22Rv1 (cell line): Measurements from ENCODE around the gene SELENOF.
"Not testable (repeated sequence)": the region's sequence is repeated elsewhere in the genome, so short reads cannot be mapped to it uniquely, and the experiment has no call there.

Experiments used
- H3K27ac ChIP-seq: fragments of 450-650 bp; 2 replicates; pipeline ENCODE4 v1.5.1; 2017
- ZFX ChIP-seq: fragments of 450-650 bp; IDR thresholded peaks from 2 replicates; pipeline ENCODE4 v1.6.1; 2017; ENCODE audit warnings: antibody characterized with exemption, borderline replicate concordance
- TF ChIP-seq, protein P1 (sequence below): fragments of 450-650 bp; IDR thresholded peaks from 2 replicates; pipeline ENCODE4 v1.5.1; 2017; ENCODE audit warnings: mild to moderate bottlenecking

The SELENOF gene

DNA sequence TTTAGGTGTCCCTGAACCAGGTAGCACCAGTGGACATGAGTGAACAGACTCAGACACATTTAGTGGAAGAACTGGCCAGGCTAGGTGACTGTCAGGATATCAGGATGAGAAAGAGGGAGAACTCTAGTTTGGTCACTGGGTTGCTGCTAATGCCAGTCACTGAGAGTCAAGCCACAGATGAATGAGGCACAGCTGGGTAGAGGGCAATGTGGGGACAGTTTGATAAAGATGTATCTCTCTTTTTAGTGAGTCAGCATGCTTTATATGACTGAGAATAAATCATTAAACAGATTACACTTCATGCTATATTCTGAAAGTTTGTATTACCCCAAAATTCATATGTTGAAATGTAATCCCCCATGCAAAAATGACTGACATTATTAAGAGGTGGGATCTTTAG lies 87.1 kb downstream of the SELENOF start:
- TF ChIP-seq, protein P1, sequence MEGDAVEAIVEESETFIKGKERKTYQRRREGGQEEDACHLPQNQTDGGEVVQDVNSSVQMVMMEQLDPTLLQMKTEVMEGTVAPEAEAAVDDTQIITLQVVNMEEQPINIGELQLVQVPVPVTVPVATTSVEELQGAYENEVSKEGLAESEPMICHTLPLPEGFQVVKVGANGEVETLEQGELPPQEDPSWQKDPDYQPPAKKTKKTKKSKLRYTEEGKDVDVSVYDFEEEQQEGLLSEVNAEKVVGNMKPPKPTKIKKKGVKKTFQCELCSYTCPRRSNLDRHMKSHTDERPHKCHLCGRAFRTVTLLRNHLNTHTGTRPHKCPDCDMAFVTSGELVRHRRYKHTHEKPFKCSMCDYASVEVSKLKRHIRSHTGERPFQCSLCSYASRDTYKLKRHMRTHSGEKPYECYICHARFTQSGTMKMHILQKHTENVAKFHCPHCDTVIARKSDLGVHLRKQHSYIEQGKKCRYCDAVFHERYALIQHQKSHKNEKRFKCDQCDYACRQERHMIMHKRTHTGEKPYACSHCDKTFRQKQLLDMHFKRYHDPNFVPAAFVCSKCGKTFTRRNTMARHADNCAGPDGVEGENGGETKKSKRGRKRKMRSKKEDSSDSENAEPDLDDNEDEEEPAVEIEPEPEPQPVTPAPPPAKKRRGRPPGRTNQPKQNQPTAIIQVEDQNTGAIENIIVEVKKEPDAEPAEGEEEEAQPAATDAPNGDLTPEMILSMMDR: no peak
- TF ChIP-seq ZFX: no peak

DNA sequence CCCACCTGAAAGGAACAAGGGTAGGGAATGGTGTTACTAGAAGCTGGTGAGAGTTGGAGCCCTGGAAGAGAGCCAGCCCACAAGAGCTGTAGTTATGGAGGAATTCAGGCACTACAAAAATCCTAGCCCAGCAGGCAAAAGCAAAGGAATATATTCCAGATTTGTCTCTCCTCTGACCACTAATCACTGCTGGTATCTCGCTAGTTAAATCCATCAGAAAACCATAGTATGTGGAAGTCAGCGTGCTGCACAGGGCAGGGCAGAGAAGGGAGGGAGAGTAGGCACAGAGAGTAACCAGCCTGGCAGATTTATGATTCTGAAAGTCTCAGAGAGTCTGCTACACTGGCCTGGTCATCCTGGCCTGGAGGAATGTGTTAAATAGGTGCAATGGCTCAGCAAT lies 88.6 kb downstream of the SELENOF start:
- no peak overlapping the region for H3K27ac ChIP-seq
- TF ChIP-seq, protein P1: no peak
- no peak for TF ChIP-seq ZFX

More for the DNA sequence above, 87.1 kb downstream of the SELENOF start:
- no peak overlapping the region for H3K27ac ChIP-seq

DNA sequence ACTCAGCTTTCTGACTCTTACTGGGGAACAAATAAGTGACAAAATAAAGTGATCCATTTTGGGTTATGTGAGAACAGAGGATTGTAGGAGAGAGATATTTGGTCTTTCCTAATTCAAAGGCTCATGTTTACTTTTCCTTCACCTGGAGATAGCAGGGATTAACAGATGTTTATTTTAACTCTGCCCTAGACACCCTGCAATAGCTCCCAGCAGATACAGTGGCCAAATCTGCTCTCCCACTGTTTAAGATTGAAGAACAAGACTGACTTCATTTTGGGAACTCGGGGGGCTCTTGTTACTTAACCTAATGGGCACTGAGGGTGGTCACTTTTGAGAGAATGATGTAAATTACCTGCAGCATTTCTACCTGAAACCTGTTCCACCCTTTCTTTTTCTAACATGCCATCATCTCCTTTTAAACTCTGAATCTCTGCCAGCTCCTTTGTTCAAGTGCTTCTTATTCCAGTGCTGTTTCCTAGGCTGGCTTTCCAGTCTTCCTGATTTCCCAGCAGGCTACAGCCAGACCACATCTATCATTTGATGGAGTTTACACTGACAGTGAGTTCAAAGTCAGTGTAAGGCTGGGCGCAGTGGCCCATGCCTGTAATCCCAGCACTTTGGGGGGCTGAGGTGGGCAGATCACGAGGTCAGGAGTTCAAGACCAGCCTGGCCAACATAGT lies 90.0 kb downstream of the SELENOF start:
- no peak overlapping the region for H3K27ac ChIP-seq
- no peak for TF ChIP-seq ZFX
- TF ChIP-seq, protein P1: no peak

DNA sequence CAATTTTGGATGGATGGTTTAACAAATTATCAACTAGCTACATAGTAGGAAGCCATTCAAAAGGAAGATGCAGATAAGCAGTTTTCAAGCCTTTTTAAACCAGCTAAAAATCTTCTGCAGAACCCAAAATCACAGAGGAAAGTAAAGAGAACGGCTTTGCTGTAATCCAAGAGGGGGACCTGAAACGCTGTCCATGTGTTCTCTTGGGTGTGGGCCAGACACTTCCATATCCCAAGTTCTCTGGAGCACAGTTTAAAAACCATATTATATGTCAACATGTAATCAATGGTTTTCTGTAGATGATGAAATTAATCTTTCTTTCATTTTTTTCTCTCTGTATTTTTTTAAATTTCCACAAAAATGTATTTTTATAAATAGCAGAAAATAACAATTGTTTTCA lies 90.5 kb downstream of the SELENOF start:
- no peak overlapping the region for H3K27ac ChIP-seq
- no peak for TF ChIP-seq ZFX
- TF ChIP-seq, protein P1: no peak

DNA sequence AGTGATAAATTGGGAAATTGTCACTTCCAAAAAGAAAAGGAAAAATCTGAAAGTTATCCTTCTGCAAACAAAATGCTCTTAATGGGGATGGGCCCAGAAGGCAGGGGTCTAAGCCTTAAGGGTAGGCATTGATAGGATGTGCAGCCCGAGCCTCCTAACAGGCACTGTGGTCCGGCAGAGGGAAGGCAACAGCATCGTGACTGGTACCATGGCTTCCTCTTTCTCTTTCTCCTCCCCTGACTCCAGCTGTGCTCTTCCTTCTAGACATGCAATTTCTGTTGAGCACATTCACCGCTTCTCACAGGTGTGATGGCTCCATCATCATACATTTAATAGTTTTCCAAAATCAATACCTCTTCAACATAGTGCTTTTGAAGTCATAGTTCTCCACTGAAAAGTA lies 91.5 kb downstream of the SELENOF start:
- no peak for TF ChIP-seq ZFX
- TF ChIP-seq, protein P1: no peak
- H3K27ac ChIP-seq: no peak overlapping the region

DNA sequence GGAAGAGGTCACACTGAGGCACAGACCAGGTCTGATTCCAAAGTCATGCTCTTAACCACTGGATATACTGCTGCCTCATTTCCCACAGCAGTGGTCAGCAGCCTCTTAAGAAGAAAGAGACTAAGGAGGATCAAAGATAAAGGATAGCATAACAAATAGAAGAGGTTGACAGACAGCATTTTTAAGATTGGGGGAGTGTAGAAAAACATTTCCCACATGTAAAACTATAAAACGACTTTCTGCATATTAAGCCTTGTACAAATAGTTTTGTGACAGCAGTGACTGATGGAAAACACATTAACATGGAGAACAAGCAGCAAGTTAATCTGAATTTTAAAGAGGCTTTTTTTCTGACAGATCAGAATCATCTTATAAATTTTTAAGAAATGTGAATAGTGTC lies 92.0 kb downstream of the SELENOF start:
- no peak overlapping the region for H3K27ac ChIP-seq
- TF ChIP-seq ZFX: no peak
- TF ChIP-seq, protein P1: no peak

DNA sequence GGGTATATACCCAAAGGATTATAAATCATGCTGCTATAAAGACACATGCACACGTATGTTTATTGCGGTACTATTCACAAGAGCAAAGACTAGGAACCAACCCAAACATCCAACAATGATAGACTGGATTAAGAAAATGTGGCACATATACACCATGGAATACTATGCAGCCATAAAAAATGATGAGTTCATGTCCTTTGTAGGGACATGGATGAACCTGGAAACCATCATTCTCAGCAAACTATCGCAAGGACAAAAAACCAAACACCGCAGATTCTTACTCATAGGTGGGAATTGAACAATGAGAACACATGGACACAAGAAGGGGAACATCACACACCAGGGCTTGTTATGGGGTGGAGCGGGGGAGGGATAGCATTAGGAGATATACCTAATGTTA lies 94.0 kb downstream of the SELENOF start:
- H3K27ac ChIP-seq: not testable (repeated sequence)

DNA sequence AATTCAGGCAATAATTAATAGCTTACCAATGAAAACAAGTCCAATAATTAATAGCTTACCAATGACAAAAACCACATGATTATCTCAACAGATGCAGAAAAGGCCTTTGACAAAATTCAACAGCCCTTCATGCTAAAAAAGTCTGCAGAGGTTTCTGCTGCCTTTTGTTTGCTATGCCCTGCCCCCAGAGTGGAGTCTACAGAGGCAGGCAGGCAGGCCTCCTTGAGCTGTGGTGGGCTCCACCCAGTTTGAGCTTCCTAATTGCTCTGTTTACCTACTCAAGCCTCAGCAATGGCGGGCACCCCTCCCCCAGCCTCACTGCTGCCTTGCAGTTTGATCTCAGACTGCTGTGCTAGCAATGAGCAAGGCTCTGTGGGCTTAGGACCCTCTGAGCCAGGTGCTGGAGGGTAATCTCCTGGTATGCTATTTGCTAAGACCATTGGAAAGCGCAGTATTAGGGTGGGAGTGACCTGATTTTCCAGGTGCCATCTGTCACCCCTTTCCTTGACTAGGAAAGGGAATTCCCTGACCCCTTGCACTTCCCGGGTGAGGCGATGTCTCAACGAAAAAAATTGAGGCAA lies 96.6 kb downstream of the SELENOF start:
- H3K27ac ChIP-seq: not testable (repeated sequence)

DNA sequence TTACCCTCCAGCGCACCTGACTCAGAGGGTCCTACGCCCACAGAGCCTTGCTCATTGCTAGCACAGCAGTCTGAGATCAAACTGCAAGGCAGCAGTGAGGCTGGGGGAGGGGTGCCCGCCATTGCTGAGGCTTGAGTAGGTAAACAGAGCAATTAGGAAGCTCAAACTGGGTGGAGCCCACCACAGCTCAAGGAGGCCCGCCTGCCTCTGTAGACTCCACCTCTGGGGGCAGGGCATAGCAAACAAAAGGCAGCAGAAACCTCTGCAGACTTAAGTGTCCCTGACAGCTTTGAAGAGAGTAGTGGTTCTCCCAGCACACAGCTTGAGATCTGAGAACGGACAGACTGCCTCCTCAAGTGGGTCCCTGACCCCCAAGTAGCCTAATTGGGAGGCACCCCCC lies 99.8 kb downstream of the SELENOF start:
- H3K27ac ChIP-seq: not testable (repeated sequence)
